DND-41 (cell line): ENCODE data around the gene FRMPD1.

Source experiments
- ATAC-seq: fragments of 200-7000 bp; cut with Tn5 transposase; 3 replicates; pipeline ENCODE4 v1.9.1; 2021; ENCODE audit warnings: low read depth; ENCODE audit not compliant: insufficient read depth
- DNase-seq: peaks from one replicate; pipeline ENCODE4 v3.0.0-alpha.2; 2020
- H2AFZ ChIP-seq: 2 replicates; pipeline ENCODE4 v1.6.0; 2012; ENCODE audit warnings: low read depth, low read length
- H3K27ac ChIP-seq: 2 replicates; pipeline ENCODE4 v1.5.1; 2012; ENCODE audit warnings: low read length, inconsistent platforms
- H3K27me3 ChIP-seq: fragments of 200-600 bp; sonication (generic); 2 replicates; pipeline ENCODE4 v1.6.0; 2012; ENCODE audit warnings: low read length, mild to moderate bottlenecking, inconsistent platforms; ENCODE audit not compliant: insufficient read depth, poor library complexity
- H3K36me3 ChIP-seq: 2 replicates; pipeline ENCODE4 v1.5.1; 2012; ENCODE audit warnings: low read length, inconsistent platforms; ENCODE audit not compliant: insufficient read depth
- H3K4me1 ChIP-seq: 2 replicates; pipeline ENCODE4 v1.5.1; 2012; ENCODE audit warnings: mild to moderate bottlenecking, low read length; ENCODE audit not compliant: insufficient read depth
- H3K4me2 ChIP-seq: 2 replicates; pipeline ENCODE4 v1.6.0; 2012; ENCODE audit warnings: mild to moderate bottlenecking, moderate library complexity, low read length, inconsistent platforms; ENCODE audit not compliant: insufficient read depth
- H3K4me3 ChIP-seq, 2 experiments: fragments of 200-600 bp in 1 of 2; shearing (Covaris generic) in 1 of 2; 2 replicates each; pipeline ENCODE4 v1.5.1; 2012 to 2016; ENCODE audit warnings: inconsistent platforms in 2 of 2, low read length in 2 of 2, mild to moderate bottlenecking in 2 of 2, low read depth in 1 of 2, moderate library complexity in 1 of 2
- H3K79me2 ChIP-seq: 2 replicates; pipeline ENCODE4 v1.6.0; 2012; ENCODE audit warnings: low read length, inconsistent platforms; ENCODE audit not compliant: insufficient read depth
- H3K9ac ChIP-seq: 2 replicates; pipeline ENCODE4 v1.6.0; 2012; ENCODE audit warnings: low read depth, mild to moderate bottlenecking, inconsistent platforms, low read length, moderate library complexity
- H3K9me3 ChIP-seq: 2 replicates; pipeline ENCODE4 v1.5.1; 2012; ENCODE audit warnings: low read length, moderate library complexity, mild to moderate bottlenecking, inconsistent platforms; ENCODE audit not compliant: insufficient read depth, severe bottlenecking
- H4K20me1 ChIP-seq: 2 replicates; pipeline ENCODE4 v1.6.0; 2012; ENCODE audit warnings: low read length; ENCODE audit not compliant: insufficient read depth
- EZH2 ChIP-seq: IDR thresholded peaks from 3 replicates; pipeline ENCODE4 v1.6.1; 2012; ENCODE audit warnings: borderline replicate concordance, low read depth, mild to moderate bottlenecking, moderate library complexity, low read length, inconsistent platforms; ENCODE audit not compliant: severe bottlenecking
- TF ChIP-seq, protein P1 (sequence below): IDR thresholded peaks from 2 replicates; pipeline ENCODE4 v1.5.1; 2012; ENCODE audit warnings: borderline replicate concordance, low read length, moderate library complexity, mild to moderate bottlenecking; ENCODE audit not compliant: poor library complexity, severe bottlenecking; ENCODE audit errors: extremely low read depth

Gene FRMPD1

GRCh38 chr9:37752642-37753488, 102.1 kb downstream of the FRMPD1 start:
- ATAC-seq (no peak), DNase-seq (peak; percentile 39)
- Histone ChIP-seq H3K27ac (peak overlapping the region; percentile 67), H3K27me3 (no peaks in the 10 kb centered on the region), H3K9ac (peak overlapping the region; percentile 69), H3K4me2 (peak overlapping the region; percentile 69), H4K20me1 (no peaks in the 10 kb centered on the region), H3K36me3 (0 out of 2 replicates have a peak, but pooled peaks cover 3% of the 10 kb centered on the region), H3K4me1 (peaks cover 21% of the 10 kb centered on the region), H3K4me3 (peak overlapping the region; percentile 53 to 80; a peak in 3 of 4 replicates), H3K79me2 (peaks cover 18% of the 10 kb centered on the region), H3K9me3 (no peaks in the 10 kb centered on the region), H2AFZ (peak overlapping the region; percentile 87)
- TF ChIP-seq, protein P1, sequence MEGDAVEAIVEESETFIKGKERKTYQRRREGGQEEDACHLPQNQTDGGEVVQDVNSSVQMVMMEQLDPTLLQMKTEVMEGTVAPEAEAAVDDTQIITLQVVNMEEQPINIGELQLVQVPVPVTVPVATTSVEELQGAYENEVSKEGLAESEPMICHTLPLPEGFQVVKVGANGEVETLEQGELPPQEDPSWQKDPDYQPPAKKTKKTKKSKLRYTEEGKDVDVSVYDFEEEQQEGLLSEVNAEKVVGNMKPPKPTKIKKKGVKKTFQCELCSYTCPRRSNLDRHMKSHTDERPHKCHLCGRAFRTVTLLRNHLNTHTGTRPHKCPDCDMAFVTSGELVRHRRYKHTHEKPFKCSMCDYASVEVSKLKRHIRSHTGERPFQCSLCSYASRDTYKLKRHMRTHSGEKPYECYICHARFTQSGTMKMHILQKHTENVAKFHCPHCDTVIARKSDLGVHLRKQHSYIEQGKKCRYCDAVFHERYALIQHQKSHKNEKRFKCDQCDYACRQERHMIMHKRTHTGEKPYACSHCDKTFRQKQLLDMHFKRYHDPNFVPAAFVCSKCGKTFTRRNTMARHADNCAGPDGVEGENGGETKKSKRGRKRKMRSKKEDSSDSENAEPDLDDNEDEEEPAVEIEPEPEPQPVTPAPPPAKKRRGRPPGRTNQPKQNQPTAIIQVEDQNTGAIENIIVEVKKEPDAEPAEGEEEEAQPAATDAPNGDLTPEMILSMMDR = no peak
- TF ChIP-seq EZH2 = no peak

GRCh38 chr9:37753489-37754190, 102.9 kb downstream of the FRMPD1 start, which contains the start of gene TRMT10B:
TRMT10B (plus strand) TSS chr9:37753805; CDS start chr9:37761932, 8,127 bp downstream.
- H2AFZ ChIP-seq = peak within 1 kb of the TSS; percentile 87
- H3K4me2 ChIP-seq = peak within 1 kb of the TSS; percentile 69
- H3K4me1 ChIP-seq = peaks cover 21% of the 10 kb centered on the region
- no peaks in the 10 kb centered on the region for H3K27me3 ChIP-seq
- H3K4me3 ChIP-seq = peak within 1 kb of the TSS; percentile 53 to 80
- H4K20me1 ChIP-seq = no peaks in the 10 kb centered on the region
- DNase-seq = peak; percentile 80
- H3K9me3 ChIP-seq = no peaks in the 10 kb centered on the region
- 0 out of 2 replicates have a peak, but pooled peaks cover 3% of the 10 kb centered on the region for H3K36me3 ChIP-seq
- H3K27ac ChIP-seq = peak within 1 kb of the TSS; percentile 67
- peak within 1 kb of the TSS; percentile 69 for H3K9ac ChIP-seq
- H3K79me2 ChIP-seq = peaks cover 18% of the 10 kb centered on the region
- TF ChIP-seq EZH2 = no peak
- TF ChIP-seq, protein P1 = peak; percentile 2
- ATAC-seq = peak; percentile 94

DNA sequence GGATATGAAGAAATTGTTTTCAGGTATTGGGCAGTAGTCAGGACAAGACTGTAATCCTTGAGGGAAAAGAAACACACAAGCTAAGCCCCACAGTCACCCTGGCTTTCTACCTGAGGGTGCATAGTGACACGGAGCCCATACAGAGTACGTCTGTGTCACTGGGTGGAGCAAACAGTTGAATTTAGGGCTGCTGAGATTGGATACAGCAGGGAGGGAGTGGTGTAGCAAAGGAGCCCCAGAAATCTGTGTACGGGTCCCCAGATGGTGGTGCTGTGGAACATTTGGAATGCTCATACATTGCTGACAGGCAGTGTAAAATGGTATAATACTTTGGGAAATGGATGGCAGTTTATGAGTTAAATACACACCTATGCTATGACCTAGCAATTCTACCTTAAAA, 108.0 kb downstream of the FRMPD1 start:
- Histone ChIP-seq H3K4me2 (no peak overlapping the region), H3K9me3 (no peaks in the 10 kb centered on the region), H3K4me3 (no peak overlapping the region), H3K36me3 (0 out of 2 replicates have a peak, but pooled peaks cover 8% of the 10 kb centered on the region), H3K79me2 (peaks cover 18% of the 10 kb centered on the region), H2AFZ (no peak overlapping the region), H4K20me1 (no peaks in the 10 kb centered on the region), H3K27ac (no peak overlapping the region), H3K9ac (no peak overlapping the region), H3K4me1 (peaks cover 14% of the 10 kb centered on the region), H3K27me3 (no peaks in the 10 kb centered on the region)
- TF ChIP-seq EZH2 = no peak
- TF ChIP-seq, protein P1 = no peak
- DNase-seq (no peak), ATAC-seq (no peak)
